GM19467 (cell line): Measurements from ENCODE around the gene MCOLN2.
"Not testable (repeated sequence)": the region's sequence is repeated elsewhere in the genome, so short reads cannot be mapped to it uniquely, and the experiment has no call there.

ENCODE experiments used
- ATAC-seq: cut with Tn5 transposase; IDR thresholded peaks from one replicate; pipeline ENCODE4 v1.9.1; 2021; ENCODE audit warnings: mild to moderate bottlenecking, moderate library complexity; ENCODE audit not compliant: unreplicated experiment

The MCOLN2 gene

GRCh38 chr1:84907095-84907827 is 89.7 kb downstream of the MCOLN2 start:
- no peak for ATAC-seq

GRCh38 chr1:84902727-84903126 is 94.2 kb downstream of the MCOLN2 start:
- ATAC-seq: not testable (repeated sequence)

GRCh38 chr1:84899969-84900368 is 96.9 kb downstream of the MCOLN2 start:
- ATAC-seq: no peak

GRCh38 chr1:84896279-84896678 is 100.6 kb downstream of the MCOLN2 start:
- no peak for ATAC-seq

GRCh38 chr1:84892705-84893618 is 104.0 kb downstream of the MCOLN2 start, which contains the start of gene LPAR3:
Gene LPAR3 (minus strand): TSS chr1:84893206. CDS start chr1:84866120, 27,086 bp downstream.
- ATAC-seq: no peak

- ATAC-seq: no peak
Measured at GRCh38 chr1:84890566-84890965, 106.3 kb downstream of the MCOLN2 start.

GRCh38 chr1:84889437-84889836 is 107.5 kb downstream of the MCOLN2 start:
- ATAC-seq: no peak

GRCh38 chr1:84888753-84889152 is 108.2 kb downstream of the MCOLN2 start:
- no peak for ATAC-seq

- no peak for ATAC-seq
Measured at GRCh38 chr1:84887261-84887934, 109.5 kb downstream of the MCOLN2 start.

GRCh38 chr1:84885469-84885868 is 111.4 kb downstream of the MCOLN2 start:
- no peak for ATAC-seq

- ATAC-seq: no peak
Measured at GRCh38 chr1:84884671-84885389, 112.1 kb downstream of the MCOLN2 start.

- no peak for ATAC-seq
Measured at GRCh38 chr1:84883286-84883685, 113.6 kb downstream of the MCOLN2 start.

- ATAC-seq: no peak
Measured at GRCh38 chr1:84877592-84877991, 119.3 kb downstream of the MCOLN2 start.

- ATAC-seq: no peak
Measured at GRCh38 chr1:84876353-84876752, 120.6 kb downstream of the MCOLN2 start.
